Right atrium auricular region (tissue), 2 donors: Measurements from ENCODE around the gene MPHOSPH8. TPM values are rescaled to one million over a fixed set of nuclear protein-coding genes. Genes with fewer than 3 reads are reported as not detected.

Experiments
- DNase-seq: peaks from one replicate; pipeline ENCODE4 v3.0.0-alpha.2; 2019; ENCODE audit warnings: low spot score
- H3K27ac ChIP-seq, 2 donors: fragments of 200-600 bp; sonication (generic); 1 replicate in 1 of 2; 2 replicates in 1 of 2; pipeline ENCODE4 v1.5.1; 2016 to 2019
- H3K27me3 ChIP-seq, 2 donors: fragments of 200-600 bp; sonication (generic); one replicate each; pipeline versions ENCODE4 v1.5.1 to v1.6.0; 2017 to 2019
- H3K36me3 ChIP-seq: fragments of 200-600 bp; sonication (generic); one replicate; pipeline ENCODE4 v1.5.1; 2016
- H3K4me1 ChIP-seq, 2 donors: fragments of 200-600 bp; sonication (generic); one replicate each; pipeline versions ENCODE4 v1.5.1 to v1.6.0; 2017 to 2019
- H3K4me3 ChIP-seq, 2 donors: fragments of 200-600 bp; sonication (generic); 1 replicate in 1 of 2; 2 replicates in 1 of 2; pipeline ENCODE4 v1.5.1; 2017 to 2019; ENCODE audit warnings: mild to moderate bottlenecking in 1 of 2, moderate library complexity in 1 of 2
- H3K9me3 ChIP-seq, 2 donors: fragments of 200-600 bp; sonication (generic); one replicate each; pipeline ENCODE4 v1.5.1; 2019
- total RNA-seq, 2 donors: library from RNA; depleted of rRNA; stranded (reverse); fragments of >200 nt; gene quantifications; one replicate each; pipeline ENCODE4 v1.1.0, GENCODE V29; 2016
- TF ChIP-seq, protein P1 (sequence below), 2 donors: fragments of 200-600 bp; sonication (generic); IDR thresholded peaks; one replicate each; pipeline ENCODE4 v1.5.1; 2019; ENCODE audit warnings: antibody characterized with exemption in 2 of 2

The MPHOSPH8 gene
- total RNA-seq, 2 donors from 2014 or later, result 20.8 to 26.8 TPM

DNA sequence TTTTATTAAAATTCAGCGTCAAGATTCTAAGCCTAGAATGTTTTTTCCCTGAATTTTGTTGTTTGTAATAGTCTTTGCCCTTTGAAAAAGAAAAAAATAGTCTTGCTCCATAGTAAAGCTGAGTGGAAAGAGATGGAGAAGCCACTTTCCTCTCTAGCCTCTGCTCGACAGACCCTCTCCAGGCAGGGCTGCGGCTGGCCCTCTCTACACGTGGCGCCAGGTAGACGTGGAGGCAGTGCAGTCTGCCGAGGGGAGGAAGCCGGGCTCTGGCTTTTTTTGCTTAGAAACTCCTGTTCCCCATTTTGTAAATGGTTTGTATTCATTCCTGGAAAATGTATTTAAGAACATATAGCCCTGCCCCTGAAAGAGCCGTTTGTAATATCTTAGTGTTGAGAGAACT, 35.3 kb downstream of the MPHOSPH8 start:
- TF ChIP-seq, protein P1, sequence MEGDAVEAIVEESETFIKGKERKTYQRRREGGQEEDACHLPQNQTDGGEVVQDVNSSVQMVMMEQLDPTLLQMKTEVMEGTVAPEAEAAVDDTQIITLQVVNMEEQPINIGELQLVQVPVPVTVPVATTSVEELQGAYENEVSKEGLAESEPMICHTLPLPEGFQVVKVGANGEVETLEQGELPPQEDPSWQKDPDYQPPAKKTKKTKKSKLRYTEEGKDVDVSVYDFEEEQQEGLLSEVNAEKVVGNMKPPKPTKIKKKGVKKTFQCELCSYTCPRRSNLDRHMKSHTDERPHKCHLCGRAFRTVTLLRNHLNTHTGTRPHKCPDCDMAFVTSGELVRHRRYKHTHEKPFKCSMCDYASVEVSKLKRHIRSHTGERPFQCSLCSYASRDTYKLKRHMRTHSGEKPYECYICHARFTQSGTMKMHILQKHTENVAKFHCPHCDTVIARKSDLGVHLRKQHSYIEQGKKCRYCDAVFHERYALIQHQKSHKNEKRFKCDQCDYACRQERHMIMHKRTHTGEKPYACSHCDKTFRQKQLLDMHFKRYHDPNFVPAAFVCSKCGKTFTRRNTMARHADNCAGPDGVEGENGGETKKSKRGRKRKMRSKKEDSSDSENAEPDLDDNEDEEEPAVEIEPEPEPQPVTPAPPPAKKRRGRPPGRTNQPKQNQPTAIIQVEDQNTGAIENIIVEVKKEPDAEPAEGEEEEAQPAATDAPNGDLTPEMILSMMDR (IDR thresholded peaks at IDR 0.05), result no peak
- Histone ChIP-seq H3K27ac (no peak overlapping the region), H3K27me3 (no peaks in the 10 kb centered on the region), H3K9me3 (no peaks in the 10 kb centered on the region), H3K36me3 (peaks cover 86% of the 10 kb centered on the region), H3K4me1 (peaks cover 0 to 14% of the 10 kb centered on the region in 2 donors), H3K4me3 (no peak overlapping the region)
- DNase-seq, result no peak

DNA sequence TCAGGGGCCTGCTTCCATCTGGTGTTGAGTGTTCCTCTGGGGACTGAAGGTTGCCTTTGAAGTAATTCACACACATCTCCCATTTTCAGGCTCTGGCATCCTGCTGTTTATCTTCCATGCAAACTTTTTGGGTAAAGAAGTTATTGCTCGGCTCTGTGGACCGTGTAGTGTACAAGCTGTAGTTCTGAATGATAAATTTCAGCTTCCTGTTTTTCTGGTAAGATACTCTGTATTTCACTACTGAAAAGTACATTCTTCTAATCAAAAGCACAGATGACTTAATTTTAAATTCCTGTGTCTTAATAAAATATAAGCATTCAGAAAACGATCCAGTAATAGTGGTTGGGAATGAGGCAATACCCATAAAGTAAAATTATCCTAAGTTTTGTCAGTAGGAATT, 36.7 kb downstream of the MPHOSPH8 start:
- no peak for DNase-seq
- TF ChIP-seq, protein P1 (IDR thresholded peaks at IDR 0.05), result no peak
- Histone ChIP-seq H3K27ac (no peak overlapping the region), H3K4me1 (peaks cover 0 to 4% of the 10 kb centered on the region in 2 donors), H3K36me3 (peaks cover 87% of the 10 kb centered on the region), H3K27me3 (no peaks in the 10 kb centered on the region), H3K4me3 (no peak overlapping the region), H3K9me3 (no peaks in the 10 kb centered on the region)

DNA sequence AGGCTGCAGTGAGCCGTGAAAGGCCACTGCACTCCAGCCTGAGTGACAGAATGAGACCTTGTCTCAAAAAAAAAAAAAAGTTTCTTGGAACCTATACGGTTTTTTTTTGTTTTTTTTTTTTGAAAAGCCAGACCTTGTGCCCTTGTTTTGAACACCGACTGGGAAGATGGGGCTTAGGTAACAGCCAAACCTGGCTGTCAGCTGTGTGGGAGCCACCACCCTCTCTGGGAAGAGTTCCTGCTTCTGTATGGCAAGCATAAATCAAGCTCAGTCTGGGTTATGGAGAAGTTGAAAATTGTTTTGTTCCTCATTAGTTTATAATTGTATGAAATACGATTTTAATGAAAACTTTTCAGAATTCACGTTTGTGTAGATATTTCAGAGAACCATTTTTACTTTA, 39.5 kb downstream of the MPHOSPH8 start:
- Histone ChIP-seq H3K27ac (no peak overlapping the region), H3K4me1 (no peaks in the 10 kb centered on the region), H3K9me3 (no peaks in the 10 kb centered on the region), H3K27me3 (no peaks in the 10 kb centered on the region), H3K36me3 (peaks cover 75% of the 10 kb centered on the region), H3K4me3 (no peak overlapping the region)
- TF ChIP-seq, protein P1 (IDR thresholded peaks at IDR 0.05), result no peak
- no peak for DNase-seq

DNA sequence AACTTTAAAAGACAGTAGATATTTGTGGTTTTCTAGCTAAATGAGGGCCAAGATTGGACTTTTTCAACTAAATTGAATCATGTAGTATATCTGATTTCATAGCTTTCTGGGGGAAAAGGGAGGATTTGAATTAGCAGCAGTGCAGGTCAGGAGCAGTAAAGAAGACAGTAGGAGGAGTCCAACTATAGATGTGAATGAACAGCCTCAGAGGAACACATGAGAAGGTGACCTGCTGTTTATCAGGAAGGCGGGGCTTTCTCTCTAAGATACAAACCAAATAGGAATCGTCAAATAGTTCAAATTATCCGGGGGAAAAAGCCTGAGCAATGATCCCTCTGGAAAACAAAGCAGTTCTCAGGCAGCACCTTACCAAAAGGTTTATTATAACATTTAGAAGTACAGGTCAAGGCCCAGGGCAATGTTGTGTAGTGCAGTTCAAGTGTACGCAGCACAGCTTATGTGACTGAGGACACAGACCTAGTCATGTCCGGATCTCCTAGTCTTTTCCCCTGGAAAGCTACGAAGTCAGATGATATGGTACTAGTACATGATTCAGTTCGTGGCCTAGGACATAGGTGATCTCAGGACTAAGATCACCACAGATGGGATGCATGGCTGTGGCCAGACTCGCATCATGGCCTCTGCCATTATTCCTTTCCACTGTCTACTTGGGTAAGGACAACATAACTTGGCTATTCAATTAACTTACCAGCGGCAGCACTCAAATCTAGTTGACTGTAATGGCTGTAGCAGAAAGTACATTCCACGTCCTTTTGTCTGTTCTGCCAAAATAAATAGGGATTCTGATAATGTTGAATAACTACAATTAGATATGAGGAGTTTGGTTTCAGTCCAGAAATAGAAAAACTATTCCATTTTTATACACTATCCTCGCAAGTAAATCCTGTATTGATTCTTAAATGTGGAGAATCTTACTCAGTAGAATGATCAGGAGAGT, 40.3 kb downstream of the MPHOSPH8 start:
- Histone ChIP-seq H3K27ac (no peak overlapping the region), H3K4me1 (no peaks in the 10 kb centered on the region), H3K27me3 (no peaks in the 10 kb centered on the region), H3K4me3 (no peak overlapping the region), H3K9me3 (no peaks in the 10 kb centered on the region), H3K36me3 (peaks cover 68% of the 10 kb centered on the region)
- no peak for DNase-seq
- TF ChIP-seq, protein P1 (IDR thresholded peaks at IDR 0.05), result no peak

DNA sequence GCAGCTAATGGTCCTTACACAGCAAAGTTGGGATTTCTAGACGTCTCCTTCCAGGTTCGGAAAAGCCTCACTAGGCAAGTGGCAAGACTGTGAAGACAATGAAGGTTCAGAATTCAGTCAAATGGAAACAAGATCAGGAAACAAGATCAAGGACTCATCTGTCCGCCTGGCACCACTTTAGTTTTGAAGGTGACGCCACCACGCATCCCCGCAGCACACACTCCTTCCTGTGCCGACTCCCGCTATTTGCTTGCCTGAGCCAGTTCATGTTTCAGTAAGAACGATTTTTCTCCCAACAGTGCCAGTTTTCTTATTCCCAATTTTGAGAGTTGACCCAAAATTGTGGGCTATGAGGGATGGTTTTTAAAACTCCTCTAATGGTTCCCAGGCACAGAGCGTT, 41.4 kb downstream of the MPHOSPH8 start:
- Histone ChIP-seq H3K27ac (no peak overlapping the region), H3K27me3 (no peaks in the 10 kb centered on the region), H3K36me3 (peaks cover 56% of the 10 kb centered on the region), H3K4me3 (no peak overlapping the region), H3K9me3 (no peaks in the 10 kb centered on the region), H3K4me1 (no peaks in the 10 kb centered on the region)
- no peak for DNase-seq
- TF ChIP-seq, protein P1 (IDR thresholded peaks at IDR 0.05), result no peak
